ENCODE data around the gene VAMP3. TPM values are rescaled to one million over a fixed set of nuclear protein-coding genes. Genes with fewer than 3 reads are reported as not detected.

VAMP3 gene
- total and polyA plus RNA-seq, 9 of the 15 experiments (the other 6 are each of a cell fraction or from before 2014, with no cell fraction given), result 27.1 to 71.3 (median 47.5) TPM

DNA sequence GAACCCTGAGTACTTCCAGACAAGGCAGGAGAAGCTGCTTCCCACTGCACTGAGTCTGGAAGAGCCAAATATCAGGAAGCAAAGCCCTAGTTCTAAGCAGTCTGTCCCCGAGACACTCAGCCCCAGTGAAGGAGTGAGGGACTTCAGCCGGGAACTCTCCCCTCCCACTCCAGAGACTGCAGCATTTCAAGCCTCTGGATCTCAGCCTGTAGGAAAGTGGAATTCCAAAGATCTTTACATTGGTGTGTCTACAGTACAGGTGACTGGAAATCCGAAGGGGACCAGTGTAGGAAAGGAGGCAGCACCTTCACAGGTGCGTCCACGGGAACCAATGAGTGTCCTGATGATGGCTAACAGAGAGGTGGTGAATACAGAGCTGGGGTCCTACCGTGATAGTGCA lies 33.1 kb upstream of the VAMP3 start:
- WGBS (ENCODE audit: insufficient coverage, low coverage, missing lambda C conversion rate), result 3% methylated on average over 6 of the region's 6 CpGs
- H3K4me2 ChIP-seq (ENCODE audit: insufficient read depth, low read length), result no peak overlapping the region
- H2AFZ ChIP-seq (ENCODE audit: low read depth, low read length), result no peak overlapping the region
- FAIRE-seq, result no peak
- CTCF ChIA-PET (ENCODE audit: low intra/inter-chr PET ratio), result no interaction called here
- BruUV-seq (replicated peaks), result no TSS peak
- no peaks in the 10 kb centered on the region for H3K79me2 ChIP-seq (ENCODE audit: control insufficient read depth, insufficient read depth, low read length)
- H3K27ac ChIP-seq (ENCODE audit: extremely low read depth, low read depth, low read length), result no peak overlapping the region
- no peak for DNase-seq (ENCODE audit: extremely low read depth in 1 of 4, low spot score in 3 of 4)
- no peaks in the 10 kb centered on the region for H3K9me1 ChIP-seq (ENCODE audit: control insufficient read depth, insufficient read depth, low read length)
- POLR2A ChIA-PET, result interaction anchor here (0.6 kb wide), 1 partner anchor 183 kb away, joined by 3 read pairs; no protein-coding TSS in a partner anchor
- H3K9ac ChIP-seq (ENCODE audit: insufficient read depth in 1 of 2, low read depth in 2 of 2, low read length in 2 of 2), result no peak overlapping the region
- intact Hi-C loops (cut with micrococcal nuclease), result no loop called here
- ATAC-seq, result no peak
- H4K20me1 ChIP-seq (replicated peaks; ENCODE audit: control insufficient read depth, insufficient read depth, low read length), result no peaks in the 10 kb centered on the region
- H3K4me3 ChIP-seq, result no peak overlapping the region
- in situ Hi-C loops (cut with MboI), result no loop called here
- no peaks in the 10 kb centered on the region for H3K9me3 ChIP-seq (replicated peaks; ENCODE audit: control insufficient read depth, insufficient read depth, low read depth, low read length)
- TF ChIP-seq ZNF431 (CRISPR knock-in tag; IDR thresholded peaks at IDR 0.05) (no peak), CEBPB (tag; IDR thresholded peaks at IDR 0.05) (no peak), KDM2B (CRISPR knock-in tag; IDR thresholded peaks at IDR 0.05) (no peak), RNF2 (IDR thresholded peaks at IDR 0.05) (no peak), ZC3H11A (IDR thresholded peaks at IDR 0.05; ENCODE audit: low read depth, low read length) (no peak), ZFX (CRISPR knock-in tag; IDR thresholded peaks at IDR 0.05) (no peak), HNRNPLL (IDR thresholded peaks at IDR 0.05; ENCODE audit: low read depth, low read length, poor library complexity, severe bottlenecking) (no peak), NFRKB (IDR thresholded peaks at IDR 0.05; ENCODE audit: low read depth) (no peak), HMG20B (CRISPR knock-in tag; IDR thresholded peaks at IDR 0.05) (no peak), MCM3 (IDR thresholded peaks at IDR 0.05) (no peak)
- TF ChIP-seq, protein P1, sequence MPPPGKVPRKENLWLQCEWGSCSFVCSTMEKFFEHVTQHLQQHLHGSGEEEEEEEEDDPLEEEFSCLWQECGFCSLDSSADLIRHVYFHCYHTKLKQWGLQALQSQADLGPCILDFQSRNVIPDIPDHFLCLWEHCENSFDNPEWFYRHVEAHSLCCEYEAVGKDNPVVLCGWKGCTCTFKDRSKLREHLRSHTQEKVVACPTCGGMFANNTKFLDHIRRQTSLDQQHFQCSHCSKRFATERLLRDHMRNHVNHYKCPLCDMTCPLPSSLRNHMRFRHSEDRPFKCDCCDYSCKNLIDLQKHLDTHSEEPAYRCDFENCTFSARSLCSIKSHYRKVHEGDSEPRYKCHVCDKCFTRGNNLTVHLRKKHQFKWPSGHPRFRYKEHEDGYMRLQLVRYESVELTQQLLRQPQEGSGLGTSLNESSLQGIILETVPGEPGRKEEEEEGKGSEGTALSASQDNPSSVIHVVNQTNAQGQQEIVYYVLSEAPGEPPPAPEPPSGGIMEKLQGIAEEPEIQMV (tag; conservative IDR thresholded peaks at IDR 0.05; ENCODE audit: low read depth), result no peak
- TF ChIP-seq, protein P2, sequence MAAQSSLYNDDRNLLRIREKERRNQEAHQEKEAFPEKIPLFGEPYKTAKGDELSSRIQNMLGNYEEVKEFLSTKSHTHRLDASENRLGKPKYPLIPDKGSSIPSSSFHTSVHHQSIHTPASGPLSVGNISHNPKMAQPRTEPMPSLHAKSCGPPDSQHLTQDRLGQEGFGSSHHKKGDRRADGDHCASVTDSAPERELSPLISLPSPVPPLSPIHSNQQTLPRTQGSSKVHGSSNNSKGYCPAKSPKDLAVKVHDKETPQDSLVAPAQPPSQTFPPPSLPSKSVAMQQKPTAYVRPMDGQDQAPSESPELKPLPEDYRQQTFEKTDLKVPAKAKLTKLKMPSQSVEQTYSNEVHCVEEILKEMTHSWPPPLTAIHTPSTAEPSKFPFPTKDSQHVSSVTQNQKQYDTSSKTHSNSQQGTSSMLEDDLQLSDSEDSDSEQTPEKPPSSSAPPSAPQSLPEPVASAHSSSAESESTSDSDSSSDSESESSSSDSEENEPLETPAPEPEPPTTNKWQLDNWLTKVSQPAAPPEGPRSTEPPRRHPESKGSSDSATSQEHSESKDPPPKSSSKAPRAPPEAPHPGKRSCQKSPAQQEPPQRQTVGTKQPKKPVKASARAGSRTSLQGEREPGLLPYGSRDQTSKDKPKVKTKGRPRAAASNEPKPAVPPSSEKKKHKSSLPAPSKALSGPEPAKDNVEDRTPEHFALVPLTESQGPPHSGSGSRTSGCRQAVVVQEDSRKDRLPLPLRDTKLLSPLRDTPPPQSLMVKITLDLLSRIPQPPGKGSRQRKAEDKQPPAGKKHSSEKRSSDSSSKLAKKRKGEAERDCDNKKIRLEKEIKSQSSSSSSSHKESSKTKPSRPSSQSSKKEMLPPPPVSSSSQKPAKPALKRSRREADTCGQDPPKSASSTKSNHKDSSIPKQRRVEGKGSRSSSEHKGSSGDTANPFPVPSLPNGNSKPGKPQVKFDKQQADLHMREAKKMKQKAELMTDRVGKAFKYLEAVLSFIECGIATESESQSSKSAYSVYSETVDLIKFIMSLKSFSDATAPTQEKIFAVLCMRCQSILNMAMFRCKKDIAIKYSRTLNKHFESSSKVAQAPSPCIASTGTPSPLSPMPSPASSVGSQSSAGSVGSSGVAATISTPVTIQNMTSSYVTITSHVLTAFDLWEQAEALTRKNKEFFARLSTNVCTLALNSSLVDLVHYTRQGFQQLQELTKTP (IDR thresholded peaks at IDR 0.05; ENCODE audit: low read depth in 1 of 2, partially characterized antibody in 2 of 2), result no peak
- TF ChIP-seq, protein P3, sequence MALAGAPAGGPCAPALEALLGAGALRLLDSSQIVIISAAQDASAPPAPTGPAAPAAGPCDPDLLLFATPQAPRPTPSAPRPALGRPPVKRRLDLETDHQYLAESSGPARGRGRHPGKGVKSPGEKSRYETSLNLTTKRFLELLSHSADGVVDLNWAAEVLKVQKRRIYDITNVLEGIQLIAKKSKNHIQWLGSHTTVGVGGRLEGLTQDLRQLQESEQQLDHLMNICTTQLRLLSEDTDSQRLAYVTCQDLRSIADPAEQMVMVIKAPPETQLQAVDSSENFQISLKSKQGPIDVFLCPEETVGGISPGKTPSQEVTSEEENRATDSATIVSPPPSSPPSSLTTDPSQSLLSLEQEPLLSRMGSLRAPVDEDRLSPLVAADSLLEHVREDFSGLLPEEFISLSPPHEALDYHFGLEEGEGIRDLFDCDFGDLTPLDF (CRISPR knock-in tag; IDR thresholded peaks at IDR 0.05), result no peak
- no peaks in the 10 kb centered on the region for H3K4me1 ChIP-seq (replicated peaks in 1 of 2; ENCODE audit: control insufficient read depth in 2 of 2, insufficient read depth in 2 of 2, low read length in 2 of 2)
- H3K36me3 ChIP-seq (ENCODE audit: control insufficient read depth, insufficient read depth, low read length), result no peaks in the 10 kb centered on the region
- H3K27me3 ChIP-seq (ENCODE audit: control insufficient read depth in 2 of 2, insufficient read depth in 2 of 2, low read length in 2 of 2), result peaks cover 51 to 65% of the 10 kb centered on the region in 2 experiments
